Superior temporal gyrus (tissue), 1 donor: ENCODE data around the gene TRPM7.
"Not testable (repeated sequence)": the region's sequence is repeated elsewhere in the genome, so short reads cannot be mapped to it uniquely, and the experiment has no call there.

ENCODE experiments used
- DNase-seq: peaks from one replicate; pipeline ENCODE4 v3.0.0-alpha.2; 2016; ENCODE audit errors: extremely low spot score

Gene TRPM7

GRCh38 chr15:50576166-50576565 is 110.4 kb downstream of the TRPM7 start:
- DNase-seq = no peak

- not testable (repeated sequence) for DNase-seq
Observed at GRCh38 chr15:50573842-50574241, 112.8 kb downstream of the TRPM7 start.

GRCh38 chr15:50563756-50564155 is 122.8 kb downstream of the TRPM7 start:
- DNase-seq = no peak

GRCh38 chr15:50562735-50563640 is 123.6 kb downstream of the TRPM7 start:
- no peak for DNase-seq

GRCh38 chr15:50558012-50558411 is 128.6 kb downstream of the TRPM7 start:
- DNase-seq = no peak

GRCh38 chr15:50556642-50557371 is 129.8 kb downstream of the TRPM7 start:
- no peak for DNase-seq

- no peak for DNase-seq
Observed at GRCh38 chr15:50552238-50552637, 134.4 kb downstream of the TRPM7 start.

- no peak for DNase-seq
Observed at GRCh38 chr15:50549326-50549725, 137.3 kb downstream of the TRPM7 start.

- no peak for DNase-seq
Observed at GRCh38 chr15:50546566-50546965, 140.0 kb downstream of the TRPM7 start, which contains the start of gene USP50. Gene USP50 (minus strand): TSS chr15:50546666. CDS start chr15:50546525, 141 bp downstream.

GRCh38 chr15:50544368-50544767 is 142.2 kb downstream of the TRPM7 start:
- DNase-seq = no peak

- DNase-seq = no peak
Observed at GRCh38 chr15:50543556-50543955, 143.0 kb downstream of the TRPM7 start.

GRCh38 chr15:50542887-50543210 is 143.7 kb downstream of the TRPM7 start:
- no peak for DNase-seq

GRCh38 chr15:50531766-50532165 is 154.8 kb downstream of the TRPM7 start:
- no peak for DNase-seq

GRCh38 chr15:50531163-50531562 is 155.4 kb downstream of the TRPM7 start:
- DNase-seq = no peak

GRCh38 chr15:50523851-50524251 is 162.7 kb downstream of the TRPM7 start:
- DNase-seq = no peak

GRCh38 chr15:50519740-50520425 is 166.7 kb downstream of the TRPM7 start:
- DNase-seq = no peak

- DNase-seq = no peak
Observed at GRCh38 chr15:50513001-50513400, 173.6 kb downstream of the TRPM7 start.
